GM19397 (cell line): Measurements from ENCODE around the gene PPM1L.

Source experiments
- ATAC-seq: cut with Tn5 transposase; IDR thresholded peaks from one replicate; pipeline ENCODE4 v1.9.1; 2021; ENCODE audit warnings: mild to moderate bottlenecking, moderate library complexity; ENCODE audit not compliant: unreplicated experiment

Gene PPM1L

DNA sequence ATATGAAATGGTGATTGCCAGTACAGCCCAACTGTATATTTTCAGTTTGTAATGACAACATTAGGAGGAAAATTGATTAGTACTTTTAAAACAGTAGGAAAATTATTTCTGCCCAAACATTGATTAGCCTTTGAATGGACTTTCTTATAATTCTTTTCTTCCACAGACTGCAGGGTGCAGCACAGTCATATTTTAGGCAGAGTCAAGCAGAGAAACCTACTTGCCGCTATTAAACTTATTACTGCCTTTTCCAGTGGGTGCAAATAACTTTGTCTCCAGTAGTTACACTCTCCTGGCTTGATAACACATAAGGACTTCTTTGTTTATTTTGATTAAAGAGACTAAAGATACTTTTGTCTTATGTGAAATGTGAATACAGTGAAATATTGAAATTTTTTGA is 85.4 kb downstream of the PPM1L start:
- no peak for ATAC-seq

DNA sequence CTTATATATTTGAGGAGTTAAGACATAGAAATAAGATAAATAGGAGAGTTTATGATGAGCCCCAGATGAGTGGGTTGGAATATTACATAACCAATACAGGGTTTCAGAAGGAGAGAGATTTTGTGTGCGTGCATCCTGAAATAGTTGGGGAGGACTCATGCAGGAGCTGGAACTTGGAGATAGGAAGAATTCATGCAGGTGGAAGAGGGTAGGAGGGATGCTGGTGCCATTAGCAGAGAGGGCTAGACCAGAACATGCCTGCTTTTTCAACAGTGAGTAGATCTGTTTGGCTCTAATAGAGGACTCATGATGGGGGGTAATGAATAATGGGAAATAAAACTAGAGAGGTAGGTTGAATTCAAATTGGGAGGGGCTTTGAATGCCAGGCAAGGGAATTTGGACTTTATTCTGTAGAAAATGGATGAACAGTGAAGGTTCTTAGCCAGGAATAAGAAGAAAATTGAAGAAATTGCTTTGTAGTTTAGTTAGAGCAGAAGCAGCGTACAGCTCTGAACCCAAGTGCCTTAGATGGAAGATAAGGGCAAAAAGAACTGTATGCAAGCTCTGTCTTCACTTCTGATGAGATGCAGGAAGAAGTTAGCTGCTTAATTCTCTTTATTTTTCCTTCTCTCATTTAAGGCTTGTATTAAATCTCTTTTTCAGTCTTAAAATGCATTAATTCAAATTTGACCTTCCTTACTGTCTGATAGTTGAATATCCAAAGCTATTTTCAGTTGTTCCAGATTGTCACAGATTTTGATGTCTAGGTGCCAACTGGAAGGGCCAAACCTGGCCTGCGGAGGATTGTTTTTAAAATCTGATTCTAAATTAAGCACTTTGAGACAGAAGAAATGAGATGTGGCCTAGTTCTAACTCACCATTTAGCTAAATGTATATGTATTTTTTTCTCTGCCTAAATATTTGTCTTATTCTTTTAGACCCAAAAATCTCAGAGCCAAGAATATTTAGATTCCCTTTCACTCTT is 86.3 kb downstream of the PPM1L start:
- no peak for ATAC-seq

GRCh38 chr3:160851629-160852210 is 95.7 kb downstream of the PPM1L start:
- ATAC-seq: no peak

DNA sequence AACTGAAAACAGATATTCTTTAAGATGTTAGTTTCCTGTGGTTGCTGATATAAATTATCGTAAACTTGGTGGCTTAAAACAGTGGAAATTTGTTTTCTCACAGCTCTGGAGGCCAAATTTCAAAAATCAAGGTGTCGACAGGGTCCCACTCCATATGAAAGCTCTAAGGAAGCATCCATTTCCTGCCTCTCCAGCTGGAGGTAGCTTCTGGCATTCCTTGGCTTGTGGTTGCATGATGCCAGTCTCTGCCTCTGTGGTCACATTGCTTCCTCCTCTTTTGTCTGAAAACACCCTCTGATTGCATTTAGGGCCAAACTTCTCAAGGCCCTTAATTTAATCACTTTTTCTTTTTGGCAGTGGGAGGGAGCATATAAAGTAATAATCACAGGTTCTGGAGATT is 96.8 kb downstream of the PPM1L start:
- no peak for ATAC-seq

- no peak for ATAC-seq
Measured at GRCh38 chr3:160856450-160856849, 100.4 kb downstream of the PPM1L start.

DNA sequence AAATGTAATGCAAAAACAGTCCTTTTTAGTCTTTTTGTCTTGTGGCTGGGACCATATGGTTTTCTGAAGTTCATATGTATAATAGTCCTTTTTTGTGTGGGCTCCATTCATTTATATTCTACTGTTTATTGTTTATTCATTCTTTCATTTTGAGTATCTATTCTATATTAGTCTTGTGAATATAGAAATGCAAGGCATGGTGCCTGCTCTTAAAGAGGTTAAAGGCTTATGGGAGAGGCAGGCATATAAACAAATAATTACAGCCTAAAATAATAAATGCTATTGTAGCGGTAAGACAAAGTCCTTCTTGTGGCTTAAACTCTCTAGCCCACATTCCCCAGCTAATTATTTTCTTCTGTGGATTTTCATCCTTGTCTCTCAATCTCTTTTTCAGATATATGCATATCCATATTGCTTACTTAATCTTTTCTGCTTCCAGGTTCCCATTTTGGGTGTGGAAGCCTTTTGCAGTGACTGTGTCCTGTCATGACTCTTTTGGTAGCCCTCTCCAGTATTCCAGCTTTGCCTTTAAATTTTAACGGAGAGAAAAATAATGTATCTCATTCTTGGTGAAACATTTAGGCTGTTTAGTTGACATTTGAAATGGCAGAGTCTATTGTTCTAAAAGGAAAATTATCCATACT is 101.6 kb downstream of the PPM1L start:
- ATAC-seq: no peak

GRCh38 chr3:160860346-160860745 is 104.3 kb downstream of the PPM1L start:
- no peak for ATAC-seq

GRCh38 chr3:160869825-160870224 is 113.8 kb downstream of the PPM1L start:
- ATAC-seq: no peak

GRCh38 chr3:160870327-160870726 is 114.3 kb downstream of the PPM1L start:
- no peak for ATAC-seq

DNA sequence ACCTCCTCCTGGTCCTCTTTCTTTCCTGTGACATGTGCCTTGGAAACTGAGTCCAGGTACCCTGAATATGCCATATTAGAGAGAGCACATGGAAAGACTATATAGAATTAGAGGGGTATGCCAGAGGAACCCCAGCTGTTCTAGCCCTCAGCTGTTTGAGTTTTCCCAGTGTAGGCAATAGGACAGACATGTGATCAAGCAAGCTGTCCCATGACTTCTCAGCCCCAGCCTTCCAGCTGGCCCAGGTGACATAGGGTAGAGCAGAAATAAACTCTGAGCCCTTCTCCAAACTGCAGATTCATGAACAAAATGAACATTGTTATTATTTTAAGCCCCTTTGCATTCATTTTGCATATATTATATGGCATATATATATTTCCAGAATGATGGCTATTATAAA is 118.7 kb downstream of the PPM1L start:
- ATAC-seq: no peak

DNA sequence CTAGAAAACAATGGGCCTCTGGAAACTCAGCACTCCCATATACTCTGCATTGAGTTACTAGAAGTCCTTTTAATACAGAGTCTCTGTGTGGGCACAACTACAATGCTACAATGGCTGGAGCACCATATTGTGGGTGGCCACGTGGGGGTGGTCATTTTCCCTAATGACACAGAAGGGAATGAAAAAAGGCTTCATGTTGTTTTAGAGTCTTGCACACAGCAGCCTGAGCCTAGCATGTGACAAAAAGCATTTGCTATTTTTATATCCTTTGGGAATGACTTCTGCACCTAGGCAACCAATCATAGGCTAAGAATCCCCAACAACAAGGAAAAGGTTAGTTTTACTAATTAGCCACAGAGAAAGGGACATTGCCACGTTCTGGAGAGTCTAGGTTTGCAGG is 120.6 kb downstream of the PPM1L start:
- ATAC-seq: no peak

- ATAC-seq: no peak
Measured at GRCh38 chr3:160879859-160880258, 123.8 kb downstream of the PPM1L start.

DNA sequence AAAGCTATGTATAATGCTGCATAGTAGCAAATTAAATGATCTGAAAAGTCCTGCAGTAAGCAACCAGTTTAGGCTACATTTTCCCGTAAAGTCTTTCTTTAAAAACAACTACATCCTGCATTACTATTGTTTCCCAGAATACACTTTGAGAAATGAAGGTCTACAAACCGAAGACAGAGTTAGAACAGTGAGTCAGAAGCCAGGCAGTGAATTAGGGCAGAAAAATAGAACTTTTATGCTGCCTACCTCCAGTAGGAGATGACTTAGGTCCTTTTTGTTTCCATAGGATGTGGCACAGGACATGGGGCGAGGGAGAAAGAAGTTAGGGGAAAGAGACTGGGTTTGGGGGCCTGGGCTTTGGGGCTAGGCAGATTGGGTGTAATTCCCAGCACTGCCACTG is 127.3 kb downstream of the PPM1L start:
- no peak for ATAC-seq

- ATAC-seq: peak; percentile 41
Measured at GRCh38 chr3:160885791-160886286, 129.8 kb downstream of the PPM1L start.

DNA sequence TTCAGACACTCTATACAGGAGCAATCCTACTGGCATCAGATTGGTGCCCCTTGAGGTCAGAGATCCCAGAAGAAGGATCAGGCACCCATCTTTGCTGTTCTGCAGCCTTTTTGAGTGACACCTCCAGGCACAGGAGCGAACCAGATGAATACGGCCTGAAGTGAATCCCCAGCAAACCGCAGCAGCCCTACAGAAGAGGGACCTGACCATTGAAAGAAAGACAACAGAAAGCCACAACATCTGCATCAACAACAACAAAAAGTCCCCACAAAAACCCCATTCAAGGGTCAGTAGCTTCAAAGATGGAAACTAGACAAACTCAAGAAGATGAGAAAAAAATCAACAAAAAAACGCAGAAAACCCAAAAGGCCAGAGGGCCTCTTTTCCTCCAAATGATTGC is 130.4 kb downstream of the PPM1L start:
- peak; percentile 80 for ATAC-seq

- ATAC-seq: no peak
Measured at GRCh38 chr3:160893207-160893606, 137.2 kb downstream of the PPM1L start.

DNA sequence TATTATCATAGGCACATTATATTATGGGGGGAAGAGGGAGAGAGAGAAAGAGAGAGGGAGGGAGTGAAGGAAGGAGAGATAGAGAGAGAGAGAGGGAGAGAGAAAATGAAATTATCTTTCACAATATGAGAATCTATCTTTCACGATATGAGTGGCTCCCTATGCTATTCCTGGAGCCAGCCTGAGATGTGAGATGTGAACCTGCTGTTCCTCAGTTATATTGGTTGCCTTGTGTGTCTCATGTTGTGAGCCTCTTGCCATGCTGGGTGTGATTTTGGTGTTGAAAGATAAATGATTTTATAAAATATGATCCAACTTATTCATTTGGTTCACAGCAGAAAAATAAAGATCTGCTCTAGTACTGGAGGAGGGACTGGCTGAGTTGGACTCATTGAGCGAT is 148.7 kb downstream of the PPM1L start:
- ATAC-seq: no peak

DNA sequence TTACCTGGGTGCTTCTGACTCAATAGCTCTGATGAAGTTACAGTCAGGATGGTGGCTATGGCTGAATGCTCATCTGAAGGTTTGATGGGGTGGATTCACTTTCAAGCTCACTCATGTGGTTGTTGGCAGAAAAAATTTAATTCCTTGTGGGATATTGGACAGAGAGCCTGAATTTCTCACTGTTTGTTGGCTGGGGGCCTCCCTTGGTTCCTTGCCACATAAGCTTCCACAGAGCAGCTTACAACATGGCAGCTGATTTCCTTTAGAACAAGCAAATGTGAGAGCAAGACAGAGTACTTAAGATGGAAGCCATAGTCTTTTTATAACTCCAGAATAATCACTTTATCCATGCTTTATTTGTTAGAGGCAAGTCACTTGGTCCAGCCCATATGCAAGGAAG is 150.6 kb downstream of the PPM1L start:
- no peak for ATAC-seq

- no peak for ATAC-seq
Measured at GRCh38 chr3:160909917-160910316, 153.9 kb downstream of the PPM1L start.

GRCh38 chr3:160911411-160911810 is 155.4 kb downstream of the PPM1L start:
- ATAC-seq: no peak

GRCh38 chr3:160916472-160916871 is 160.4 kb downstream of the PPM1L start:
- ATAC-seq: no peak

- ATAC-seq: no peak
Measured at GRCh38 chr3:160919942-160920341, 163.9 kb downstream of the PPM1L start.
